ENCODE measurements around the gene GLI2.

The GLI2 gene

DNA sequence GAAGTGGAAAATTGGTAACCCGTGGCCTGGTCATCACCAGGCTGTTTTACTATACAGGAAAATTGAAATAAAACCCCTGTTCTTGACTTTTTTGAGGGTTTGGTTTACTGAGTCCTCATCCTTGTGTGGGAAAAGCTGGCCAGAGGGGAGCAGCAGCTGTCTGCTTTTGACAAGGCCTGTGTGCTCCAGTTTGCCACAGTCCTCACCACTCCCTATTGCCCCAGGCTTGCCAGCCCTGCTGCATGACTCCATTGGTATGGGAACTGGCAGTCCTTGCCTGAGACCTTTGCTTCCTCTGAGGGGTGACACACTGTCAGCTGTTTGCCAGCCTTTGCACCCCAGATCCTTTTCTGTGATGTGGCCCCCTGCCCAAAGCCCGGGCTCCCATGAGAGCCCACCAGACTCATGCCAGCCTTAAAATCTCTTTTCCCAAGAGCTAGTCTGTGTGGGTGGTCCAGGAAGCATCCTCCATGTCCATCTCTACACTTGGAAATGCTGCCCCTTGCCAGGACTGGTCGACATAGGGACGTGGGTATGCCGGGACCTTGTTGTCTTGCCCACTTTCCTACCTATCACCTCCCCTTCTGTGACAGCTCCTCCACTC lies 39.0 kb downstream of the GLI2 start:
- TF ChIP-seq, protein P1, sequence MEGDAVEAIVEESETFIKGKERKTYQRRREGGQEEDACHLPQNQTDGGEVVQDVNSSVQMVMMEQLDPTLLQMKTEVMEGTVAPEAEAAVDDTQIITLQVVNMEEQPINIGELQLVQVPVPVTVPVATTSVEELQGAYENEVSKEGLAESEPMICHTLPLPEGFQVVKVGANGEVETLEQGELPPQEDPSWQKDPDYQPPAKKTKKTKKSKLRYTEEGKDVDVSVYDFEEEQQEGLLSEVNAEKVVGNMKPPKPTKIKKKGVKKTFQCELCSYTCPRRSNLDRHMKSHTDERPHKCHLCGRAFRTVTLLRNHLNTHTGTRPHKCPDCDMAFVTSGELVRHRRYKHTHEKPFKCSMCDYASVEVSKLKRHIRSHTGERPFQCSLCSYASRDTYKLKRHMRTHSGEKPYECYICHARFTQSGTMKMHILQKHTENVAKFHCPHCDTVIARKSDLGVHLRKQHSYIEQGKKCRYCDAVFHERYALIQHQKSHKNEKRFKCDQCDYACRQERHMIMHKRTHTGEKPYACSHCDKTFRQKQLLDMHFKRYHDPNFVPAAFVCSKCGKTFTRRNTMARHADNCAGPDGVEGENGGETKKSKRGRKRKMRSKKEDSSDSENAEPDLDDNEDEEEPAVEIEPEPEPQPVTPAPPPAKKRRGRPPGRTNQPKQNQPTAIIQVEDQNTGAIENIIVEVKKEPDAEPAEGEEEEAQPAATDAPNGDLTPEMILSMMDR (IDR thresholded peaks at IDR 0.05; ENCODE audit: insufficient read depth, low read length, missing control alignments), result no peak
- H3K4me3 ChIP-seq (ENCODE audit: low read depth, low read length), result no peak overlapping the region
- POLR2A ChIA-PET, result no interaction called here
- DNase-seq (ENCODE audit: low read depth, low spot score), result no peak
- CTCF ChIA-PET, result interaction anchor here (1.0 to 3.1 kb wide), 4 partner anchors 15 to 305 kb away, joined by 3 to 9 read pairs (median 6); no protein-coding TSS in a partner anchor

DNA sequence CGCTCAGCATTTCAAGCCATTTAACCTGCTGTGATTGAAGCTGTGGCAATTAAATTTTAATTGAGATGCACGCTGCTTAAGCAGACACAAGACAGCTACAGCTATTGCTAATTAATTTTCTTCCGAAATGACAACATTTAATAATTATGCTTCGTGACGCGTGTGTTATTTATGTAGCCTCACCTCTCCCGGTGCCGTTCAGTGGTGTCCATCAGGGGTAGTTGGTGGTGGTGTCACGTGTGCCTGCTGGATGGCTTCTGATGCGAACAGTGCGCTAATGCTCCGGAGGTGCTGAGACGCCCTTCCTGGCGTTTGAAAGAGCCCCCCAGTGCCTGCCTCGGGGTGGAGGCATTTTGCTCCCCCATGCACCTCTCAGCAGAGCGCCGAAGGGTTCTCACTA lies 39.5 kb downstream of the GLI2 start:
- TF ChIP-seq, protein P1 (IDR thresholded peaks at IDR 0.05; ENCODE audit: insufficient read depth, low read length, missing control alignments), result no peak
- POLR2A ChIA-PET, result no interaction called here
- H3K4me3 ChIP-seq (ENCODE audit: low read depth, low read length), result no peak overlapping the region
- CTCF ChIA-PET, result interaction anchor here (1.5 to 3.1 kb wide), 3 partner anchors 79 to 304 kb away, joined by 3 to 9 read pairs (median 8); no protein-coding TSS in a partner anchor
- no peak for DNase-seq (ENCODE audit: low read depth, low spot score)

DNA sequence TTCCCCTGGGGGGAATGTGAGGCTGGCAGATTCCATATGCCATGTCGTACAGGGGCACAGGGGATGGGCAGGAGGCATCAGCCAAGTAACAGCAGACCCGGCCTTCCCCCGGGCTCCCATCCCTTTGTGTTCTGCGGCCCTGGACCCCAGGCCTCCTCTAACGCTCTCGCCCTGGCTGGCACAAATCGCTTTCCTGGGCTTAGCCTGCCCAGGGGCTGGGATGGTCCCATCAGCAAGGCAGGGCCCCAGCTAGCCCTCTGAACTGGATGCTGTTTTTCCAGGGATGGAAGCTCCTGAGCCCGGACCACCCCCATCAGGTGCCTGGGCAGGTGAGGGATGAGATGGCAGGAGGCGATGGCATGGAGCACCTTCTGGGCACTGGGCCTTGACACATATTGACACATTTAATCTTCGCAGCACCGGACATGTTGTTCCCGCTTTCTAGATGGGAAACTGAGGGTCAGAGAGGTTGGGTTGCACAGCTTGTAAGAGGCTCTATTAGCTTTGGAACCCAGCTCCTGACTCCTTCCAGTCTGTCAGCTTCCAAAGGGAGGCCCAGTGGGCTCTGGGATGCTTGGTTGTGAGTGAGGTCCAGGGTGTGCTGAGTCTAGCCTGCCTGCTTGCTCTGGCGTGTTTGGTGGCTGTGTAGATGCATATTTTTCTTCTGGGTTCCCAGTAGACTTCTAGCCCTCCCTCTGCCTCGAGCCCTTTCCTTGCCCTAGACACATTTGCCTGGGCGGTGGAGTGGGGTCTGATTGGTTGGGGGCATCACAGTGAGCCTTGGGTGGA lies 40.3 kb downstream of the GLI2 start:
- ChIA-PET POLR2A (no interaction called here), CTCF (interaction anchor here (1.3 to 3.1 kb wide), 4 partner anchors 40 to 304 kb away, joined by 3 to 9 read pairs (median 6); partner anchors contain the start of gene GLI2)
- TF ChIP-seq, protein P1 (IDR thresholded peaks at IDR 0.05; ENCODE audit: insufficient read depth, low read length, missing control alignments), result no peak
- H3K4me3 ChIP-seq (ENCODE audit: low read depth, low read length), result no peak overlapping the region
- no peak for DNase-seq (ENCODE audit: low read depth, low spot score)

DNA sequence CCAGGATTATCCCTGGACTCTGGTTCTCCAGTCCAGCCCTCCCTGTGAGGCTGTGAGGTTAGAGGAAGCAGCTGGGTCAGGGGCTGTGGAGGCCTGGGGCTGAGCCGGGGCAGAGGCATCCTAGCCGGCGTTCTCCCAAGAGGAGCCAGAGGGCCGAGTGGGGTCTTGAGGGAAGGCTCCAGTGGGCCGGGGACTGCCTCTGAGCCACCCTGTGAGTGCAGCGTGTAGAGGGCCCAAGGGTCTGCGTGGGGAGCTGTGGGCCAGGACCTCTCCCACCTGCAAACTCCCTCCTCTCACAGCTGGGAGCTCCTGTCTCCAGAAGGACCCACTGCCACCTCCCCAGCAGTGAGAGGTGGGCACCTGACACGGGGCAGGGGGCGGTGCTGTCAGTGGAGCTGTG lies 41.0 kb downstream of the GLI2 start:
- ChIA-PET POLR2A (interaction anchor here (1.0 kb wide), 1 partner anchor 81 kb away, joined by 3 read pairs; no protein-coding TSS in a partner anchor), CTCF (interaction anchor here (1.3 to 2.3 kb wide), 2 partner anchors 41 to 303 kb away, joined by 3 to 9 read pairs; partner anchors contain the start of gene GLI2)
- TF ChIP-seq, protein P1 (IDR thresholded peaks at IDR 0.05; ENCODE audit: insufficient read depth, low read length, missing control alignments), result no peak
- no peak overlapping the region for H3K4me3 ChIP-seq (ENCODE audit: low read depth, low read length)
- no peak for DNase-seq (ENCODE audit: low read depth, low spot score)

DNA sequence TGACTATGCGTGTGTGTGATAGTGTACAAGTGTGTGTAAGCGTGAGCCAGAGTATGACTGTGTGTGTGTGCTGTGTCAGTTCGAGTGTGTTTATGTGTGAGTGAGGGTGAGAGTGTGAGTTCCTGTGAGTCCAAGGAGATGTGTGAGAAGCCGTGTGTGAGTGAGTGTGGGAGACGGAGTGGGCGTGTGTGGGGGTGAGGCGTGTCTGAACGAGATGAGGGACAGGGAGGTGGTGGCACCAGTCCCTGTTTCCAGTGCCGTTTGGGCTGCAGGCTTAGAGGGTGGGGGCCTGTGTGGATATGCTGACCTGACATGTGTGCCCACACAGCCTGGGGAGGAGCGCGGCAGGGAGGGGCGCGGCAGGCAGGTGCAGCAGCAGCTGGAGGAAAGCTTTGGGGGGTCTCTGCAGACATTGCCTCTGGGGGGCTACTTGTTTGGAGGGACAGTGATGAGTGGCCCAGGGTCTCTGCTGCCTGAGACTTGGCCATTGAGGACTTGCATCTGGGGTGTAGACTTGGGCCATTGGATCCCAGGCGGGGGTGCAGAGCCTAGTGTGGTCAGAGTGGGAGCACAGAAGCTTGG lies 41.6 kb downstream of the GLI2 start:
- CTCF ChIA-PET, result interaction anchor here (0.9 to 4.1 kb wide), 4 partner anchors 12 to 81 kb away, joined by 3 to 14 read pairs (median 4); partner anchors contain the start of gene GLI2
- POLR2A ChIA-PET, result interaction anchor here (1.0 kb wide), 1 partner anchor 81 kb away, joined by 3 read pairs; no protein-coding TSS in a partner anchor
- DNase-seq (ENCODE audit: low read depth, low spot score), result no peak
- TF ChIP-seq, protein P1 (IDR thresholded peaks at IDR 0.05; ENCODE audit: insufficient read depth, low read length, missing control alignments), result no peak
- H3K4me3 ChIP-seq (ENCODE audit: low read depth, low read length), result no peak overlapping the region
